Esophagus squamous epithelium (tissue), 4 donors: Measurements from ENCODE around the gene FANCD2OS.

Source experiments
- POLR2A ChIP-seq, 4 donors: fragments of 450-650 bp; IDR thresholded peaks; one replicate each; pipeline ENCODE4 v1.6.1; 2017; ENCODE audit warnings: antibody characterized with exemption in 4 of 4, mild to moderate bottlenecking in 4 of 4, moderate library complexity in 3 of 4
- TF ChIP-seq, protein P1 (sequence below), 6 experiments: fragments of 450-650 bp in 4 of 6; fragments of 200-600 bp in 2 of 6; sonication (generic) in 2 of 6; IDR thresholded peaks; one replicate each; pipeline ENCODE4 v1.5.1; 2016 to 2019; ENCODE audit warnings: antibody characterized with exemption in 6 of 6, mild to moderate bottlenecking in 4 of 6, moderate library complexity in 4 of 6

DNA sequence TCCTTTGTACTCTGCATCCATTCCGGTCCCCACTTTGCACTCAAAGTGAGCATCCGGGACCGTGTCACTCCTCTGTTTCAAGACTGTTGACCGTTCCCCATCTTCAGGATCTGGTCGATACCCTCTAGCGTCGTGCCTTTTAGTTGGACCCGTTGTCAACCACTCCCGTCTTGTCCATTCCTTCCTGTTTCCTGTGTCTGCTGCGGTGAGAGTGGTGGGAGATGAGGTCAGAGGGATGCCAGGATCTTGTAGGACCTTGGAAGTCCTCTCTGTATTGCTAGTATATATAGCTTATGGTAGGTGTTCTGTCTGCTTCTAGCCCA lies 8.0 kb upstream of the FANCD2OS start:
- TF ChIP-seq POLR2A (IDR thresholded peaks at IDR 0.05), result no peak
- TF ChIP-seq, protein P1, sequence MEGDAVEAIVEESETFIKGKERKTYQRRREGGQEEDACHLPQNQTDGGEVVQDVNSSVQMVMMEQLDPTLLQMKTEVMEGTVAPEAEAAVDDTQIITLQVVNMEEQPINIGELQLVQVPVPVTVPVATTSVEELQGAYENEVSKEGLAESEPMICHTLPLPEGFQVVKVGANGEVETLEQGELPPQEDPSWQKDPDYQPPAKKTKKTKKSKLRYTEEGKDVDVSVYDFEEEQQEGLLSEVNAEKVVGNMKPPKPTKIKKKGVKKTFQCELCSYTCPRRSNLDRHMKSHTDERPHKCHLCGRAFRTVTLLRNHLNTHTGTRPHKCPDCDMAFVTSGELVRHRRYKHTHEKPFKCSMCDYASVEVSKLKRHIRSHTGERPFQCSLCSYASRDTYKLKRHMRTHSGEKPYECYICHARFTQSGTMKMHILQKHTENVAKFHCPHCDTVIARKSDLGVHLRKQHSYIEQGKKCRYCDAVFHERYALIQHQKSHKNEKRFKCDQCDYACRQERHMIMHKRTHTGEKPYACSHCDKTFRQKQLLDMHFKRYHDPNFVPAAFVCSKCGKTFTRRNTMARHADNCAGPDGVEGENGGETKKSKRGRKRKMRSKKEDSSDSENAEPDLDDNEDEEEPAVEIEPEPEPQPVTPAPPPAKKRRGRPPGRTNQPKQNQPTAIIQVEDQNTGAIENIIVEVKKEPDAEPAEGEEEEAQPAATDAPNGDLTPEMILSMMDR (IDR thresholded peaks at IDR 0.05), result no peak
